H1 (cell line): ENCODE results near the gene F8. TPM values are rescaled to one million over a fixed set of nuclear protein-coding genes. Genes with fewer than 3 reads are reported as not detected.
A peak's percentile ranks its signal among the peaks of the same experiment; 100 is the strongest.

Experiments
- CTCF ChIA-PET: fragments of 300-600 bp; sonication (Branson Sonifier 250); formaldehyde crosslinking; loops from one replicate; lab custom pipeline; 2021; ENCODE audit not compliant: partially characterized antibody; lab: Charles Lee
- POLR2A ChIA-PET: fragments of 300-600 bp; sonication (Branson Sonifier 250); formaldehyde crosslinking; loops from one replicate; lab custom pipeline; 2021; ENCODE audit warnings: inconsistent platforms; ENCODE audit not compliant: partially characterized antibody; lab: Charles Lee
- DNase-seq, 2 experiments: peaks; one replicate each; pipeline versions ENCODE4 v3.0.0 to v3.0.0-alpha.2; 2010 to 2022; ENCODE audit warnings: low spot score in 2 of 2, low read depth in 1 of 2, mixed read lengths in 1 of 2
- FAIRE-seq: peaks from 2 replicates; lab custom pipeline; 2011; peaks lifted over from hg19 to GRCh38; lab: Jason Lieb, UNC
- H2AFZ ChIP-seq: 2 replicates; pipeline ENCODE4 v1.8.1; 2012; ENCODE audit warnings: low read length, inconsistent platforms
- H2AK5ac ChIP-seq: 2 replicates; pipeline ENCODE4 v1.6.1; 2013; ENCODE audit warnings: low read depth, low read length
- H2BK120ac ChIP-seq: replicated peaks from 2 replicates; pipeline ENCODE3; 2013; ENCODE audit warnings: low read depth, low read length, inconsistent platforms
- H2BK12ac ChIP-seq: 2 replicates; pipeline ENCODE4 v1.6.1; 2013; ENCODE audit warnings: low read depth, low read length
- H2BK15ac ChIP-seq: 2 replicates; pipeline ENCODE4 v1.6.1; 2013; ENCODE audit warnings: low read length
- H2BK20ac ChIP-seq: 2 replicates; pipeline ENCODE4 v1.6.1; 2013; ENCODE audit warnings: low read length
- H2BK5ac ChIP-seq: 2 replicates; pipeline ENCODE4 v1.6.1; 2013; ENCODE audit warnings: low read depth, low read length
- H3K14ac ChIP-seq: 2 replicates; pipeline ENCODE4 v1.6.1; 2013; ENCODE audit warnings: inconsistent platforms; ENCODE audit not compliant: insufficient read length
- H3K18ac ChIP-seq: 2 replicates; pipeline ENCODE4 v1.6.1; 2013; ENCODE audit warnings: low read length; ENCODE audit errors: extremely low read depth
- H3K23ac ChIP-seq: 2 replicates; pipeline ENCODE4 v1.6.1; 2013; ENCODE audit warnings: inconsistent platforms; ENCODE audit not compliant: insufficient read length
- H3K23me2 ChIP-seq: 2 replicates; pipeline ENCODE4 v1.6.1; 2013; ENCODE audit warnings: low read depth, low read length
- H3K27ac ChIP-seq: 2 replicates; pipeline ENCODE4 v1.6.1; 2011; ENCODE audit warnings: low read depth, low read length, inconsistent platforms
- H3K27me3 ChIP-seq, 4 experiments: replicated peaks in 1 of 4; 1 replicate in 1 of 4; 2 replicates in 3 of 4; pipeline versions ENCODE4 v1.6.1 to v1.8.1; 2011 to 2013; ENCODE audit warnings: low read length in 3 of 4, mild to moderate bottlenecking in 3 of 4, inconsistent platforms in 2 of 4, mixed read lengths in 2 of 4, moderate library complexity in 1 of 4; ENCODE audit not compliant: control insufficient read depth in 3 of 4, insufficient read depth in 3 of 4; ENCODE audit errors: extremely low read depth in 1 of 4
- H3K36me3 ChIP-seq, 4 experiments: 2 replicates each; pipeline versions ENCODE4 v1.6.1 to v1.8.1; 2011 to 2013; ENCODE audit warnings: mild to moderate bottlenecking in 4 of 4, low read length in 3 of 4, moderate library complexity in 2 of 4, control low read depth in 1 of 4, inconsistent platforms in 1 of 4; ENCODE audit not compliant: insufficient read depth in 4 of 4, control insufficient read depth in 2 of 4
- H3K4ac ChIP-seq: replicated peaks from 2 replicates; pipeline ENCODE3; 2013; ENCODE audit warnings: low read length, low read depth, mixed read lengths, inconsistent platforms; ENCODE audit not compliant: insufficient read length
- H3K4me1 ChIP-seq, 4 experiments: replicated peaks in 1 of 4; 1 replicate in 1 of 4; 2 replicates in 3 of 4; pipeline versions ENCODE4 v1.6.1 to v1.8.1; 2011 to 2013; ENCODE audit warnings: low read length in 3 of 4, inconsistent platforms in 2 of 4, mixed read lengths in 1 of 4; ENCODE audit not compliant: insufficient read depth in 4 of 4, control insufficient read depth in 3 of 4
- H3K4me2 ChIP-seq, 2 experiments: 2 replicates each; pipeline versions ENCODE4 v1.6.1 to v1.8.1; 2011 to 2013; ENCODE audit warnings: low read depth in 2 of 2, low read length in 2 of 2, control low read depth in 1 of 2, inconsistent platforms in 1 of 2, mild to moderate bottlenecking in 1 of 2; ENCODE audit not compliant: insufficient read depth in 1 of 2
- H3K4me3 ChIP-seq, 4 experiments: fragments of 200-600, 300-600 bp in 1 of 4; sonication (generic), shearing (Covaris generic), sonication (Bioruptor Twin) in 1 of 4; 2 replicates each; pipeline versions ENCODE4 v1.5.1 to v1.8.1; 2011 to 2016; ENCODE audit warnings: low read length in 4 of 4, low read depth in 3 of 4, control low read depth in 2 of 4, inconsistent platforms in 2 of 4, mild to moderate bottlenecking in 2 of 4, mixed read lengths in 1 of 4, moderate library complexity in 1 of 4; ENCODE audit not compliant: insufficient read depth in 2 of 4; ENCODE audit errors: extremely low read depth in 1 of 4
- H3K56ac ChIP-seq: replicated peaks from 2 replicates; pipeline ENCODE3; 2013; ENCODE audit warnings: low read depth, mild to moderate bottlenecking, mixed read lengths, low read length, inconsistent platforms; ENCODE audit not compliant: insufficient read length
- H3K79me1 ChIP-seq: 2 replicates; pipeline ENCODE4 v1.6.1; 2013; ENCODE audit warnings: low read depth, low read length, control low read depth
- H3K79me2 ChIP-seq, 2 experiments: 2 replicates each; pipeline versions ENCODE4 v1.6.1 to v1.8.1; 2012 to 2013; ENCODE audit warnings: low read length in 2 of 2, mild to moderate bottlenecking in 2 of 2, inconsistent platforms in 1 of 2; ENCODE audit not compliant: insufficient read depth in 2 of 2, control insufficient read depth in 1 of 2
- H3K9ac ChIP-seq, 4 experiments: replicated peaks in 1 of 4; 1 replicate in 1 of 4; 2 replicates in 3 of 4; pipeline versions ENCODE4 v1.6.1 to v1.8.1; 2011 to 2013; ENCODE audit warnings: low read depth in 3 of 4, low read length in 3 of 4, control low read depth in 2 of 4, mild to moderate bottlenecking in 2 of 4, moderate library complexity in 2 of 4, inconsistent platforms in 1 of 4; ENCODE audit errors: extremely low read depth in 1 of 4
- H3K9me3 ChIP-seq, 2 experiments: 2 replicates each; pipeline versions ENCODE4 v1.6.1 to v1.8.1; 2012 to 2013; ENCODE audit warnings: mild to moderate bottlenecking in 2 of 2, moderate library complexity in 2 of 2, control low read depth in 1 of 2, inconsistent platforms in 1 of 2, low read depth in 1 of 2, low read length in 1 of 2, mixed read lengths in 1 of 2; ENCODE audit not compliant: insufficient read depth in 2 of 2
- H4K20me1 ChIP-seq, 2 experiments: replicated peaks in 1 of 2; 2 replicates each; pipeline versions ENCODE3 to v1.8.1; 2011 to 2013; ENCODE audit warnings: inconsistent platforms in 2 of 2, low read length in 2 of 2, mild to moderate bottlenecking in 1 of 2; ENCODE audit not compliant: insufficient read depth in 2 of 2, control insufficient read depth in 1 of 2
- H4K5ac ChIP-seq: 2 replicates; pipeline ENCODE4 v1.6.1; 2013; ENCODE audit warnings: low read length, low read depth, mixed read lengths, inconsistent platforms; ENCODE audit not compliant: insufficient read length
- H4K8ac ChIP-seq: 2 replicates; pipeline ENCODE4 v1.8.0; 2013; ENCODE audit warnings: mild to moderate bottlenecking, moderate library complexity, low read length, inconsistent platforms; ENCODE audit not compliant: insufficient read depth; ENCODE audit errors: extremely low read depth
- H4K91ac ChIP-seq: replicated peaks from 2 replicates; pipeline ENCODE3; 2013; ENCODE audit warnings: low read length, mixed read lengths, inconsistent platforms; ENCODE audit not compliant: insufficient read length
- ASH2L ChIP-seq: fragments of 200-600, 300-600 bp; sonication (generic); IDR thresholded peaks from one replicate; pipeline ENCODE4 v1.7.1; 2017; ENCODE audit warnings: low read length
- ATF3 ChIP-seq: IDR thresholded peaks from 2 replicates; pipeline ENCODE4 v1.6.1; 2011; ENCODE audit warnings: low read depth, mild to moderate bottlenecking, low read length; ENCODE audit not compliant: insufficient read depth
- KDM1A ChIP-seq: fragments of 200-600, 300-600 bp; sonication (generic); IDR thresholded peaks from 2 replicates; pipeline ENCODE4 v1.7.1; 2016; ENCODE audit warnings: mild to moderate bottlenecking, low read length, borderline replicate concordance
- KDM5A ChIP-seq: fragments of 200-600 bp; IDR thresholded peaks from 2 replicates; pipeline ENCODE4 v1.7.1; 2012; ENCODE audit warnings: mild to moderate bottlenecking, low read length, inconsistent platforms, mixed read lengths
- MAX ChIP-seq: IDR thresholded peaks from 2 replicates; pipeline ENCODE4 v1.6.1; 2012; ENCODE audit warnings: inconsistent platforms
- POLR2A ChIP-seq, 2 experiments: IDR thresholded peaks; 1 replicate in 1 of 2; 2 replicates in 1 of 2; pipeline ENCODE4 v1.6.1; 2011; ENCODE audit warnings: low read depth in 2 of 2, low read length in 2 of 2, mild to moderate bottlenecking in 2 of 2; ENCODE audit errors: control extremely low read depth in 1 of 2
- SRF ChIP-seq: IDR thresholded peaks from 2 replicates; pipeline ENCODE4 v1.6.1; 2011; ENCODE audit warnings: mild to moderate bottlenecking, low read depth, low read length, moderate library complexity
- TAF7 ChIP-seq: optimal IDR thresholded peaks from 2 replicates; pipeline ENCODE3; 2011; ENCODE audit warnings: low read depth, mild to moderate bottlenecking, inconsistent platforms, low read length, moderate library complexity, borderline replicate concordance
- TBP ChIP-seq: IDR thresholded peaks from 2 replicates; pipeline ENCODE4 v1.6.1; 2011; ENCODE audit warnings: low read depth, low read length, improper control_type of control experiment
- TCF12 ChIP-seq: IDR thresholded peaks from 2 replicates; pipeline ENCODE4 v1.6.1; 2011; ENCODE audit warnings: low read depth, mild to moderate bottlenecking, low read length
- TEAD4 ChIP-seq: IDR thresholded peaks from 2 replicates; pipeline ENCODE4 v1.6.1; 2012; ENCODE audit warnings: low read depth, low read length, inconsistent platforms, mixed read lengths
- YY1 ChIP-seq: IDR thresholded peaks from 2 replicates; pipeline ENCODE4 v1.6.1; 2011; ENCODE audit warnings: low read depth, mild to moderate bottlenecking, low read length
- WGBS, 2 experiments: shearing (Covaris generic) in 1 of 2; methylation state at CpG; one replicate each; pipeline versions ENCODE4 v1.1.6 to v1.1.7; 2013 to 2015; ENCODE audit warnings: low lambda C conversion rate in 2 of 2, mixed read lengths in 2 of 2, inconsistent platforms in 1 of 2, low coverage in 1 of 2, missing lambda C conversion rate in 1 of 2; ENCODE audit not compliant: insufficient replicate concordance in 2 of 2, insufficient coverage in 1 of 2, insufficient read length in 1 of 2; ENCODE audit errors: extremely low coverage in 1 of 2, missing lambda C conversion rate in 1 of 2; 5-methylcytosine and 5-hydroxymethylcytosine counted together
- polyA plus RNA-seq, 7 experiments: library from polyadenylated mRNA; depleted of rRNA in 3 of 7; stranded (reverse) in 5 of 7; unstranded in 2 of 7; fragments of >200 nt in 5 of 7; fragments of 200-250 nt in 2 of 7; gene quantifications; 1 replicate in 5 of 7; 2 replicates in 1 of 7; 4 replicates in 1 of 7; pipeline versions ENCODE4 v1.2.1 to v1.2.3, GENCODE V29; 2011 to 2013; ENCODE audit warnings: missing spikeins in 2 of 7, mixed read lengths in 2 of 7
- total RNA-seq: library from RNA; stranded (reverse); fragmentation: NEBNext Ultra II Directional; extraction: Animal tissue kit (Norgen Biotek cat#: 25700); gene quantifications from 2 replicates; pipeline ENCODE4 v1.2.1, GENCODE V29; 2021

The F8 gene
- total and polyA plus RNA-seq, 2 of the 8 experiments (the other 6 are each of a cell fraction or from before 2014, with no cell fraction given), result 1.1 to 2.6 TPM

GRCh38 chrX:155070975-155071693, 48.6 kb upstream of the F8 start, which contains the start of the genes BRCC3, CMC4 and MTCP1:
Gene BRCC3, plus strand, starts transcription at chrX:155071508. Its CDS starts 20 bp downstream, at chrX:155071528.
Gene CMC4, minus strand, starts transcription at chrX:155071136. Its CDS starts 7,113 bp downstream, at chrX:155064023.
Gene MTCP1, minus strand, starts transcription at chrX:155071136. Its CDS starts 5,126 bp downstream, at chrX:155066010.
- peak within 1 kb of the TSS; percentile 79; the same call in 1 of the 2 replicates for H4K8ac ChIP-seq
- no peak within 1 kb of the TSS for H4K91ac ChIP-seq
- peak within 1 kb of the TSS; percentile 67 to 95 (median 78) for H3K4me3 ChIP-seq
- DNase-seq (peak; percentile 36 to 69), FAIRE-seq (no peak)
- peak within 1 kb of the TSS; percentile 100 for H2AFZ ChIP-seq
- H3K14ac ChIP-seq, result no peak within 1 kb of the TSS
- H3K56ac ChIP-seq, result no peak within 1 kb of the TSS
- H3K27ac ChIP-seq, result peak within 1 kb of the TSS; percentile 77
- H4K20me1 ChIP-seq, result no peaks in the 10 kb centered on the region
- H2BK5ac ChIP-seq, result peak within 1 kb of the TSS; percentile 60; the same call in 1 of the 2 replicates
- no peaks in the 10 kb centered on the region for H3K4me1 ChIP-seq
- peaks cover 0 to 20% of the 10 kb centered on the region in 2 experiments; a peak in 2 of 4 replicates for H3K79me2 ChIP-seq
- peak within 1 kb of the TSS; percentile 96 for H3K18ac ChIP-seq
- H2BK120ac ChIP-seq, result no peak within 1 kb of the TSS
- ChIA-PET CTCF (interaction anchor here (1.1 kb wide), 1 partner anchor 13 kb away, joined by 4 read pairs; no protein-coding TSS in a partner anchor), POLR2A (interaction anchor here (0.8 to 1.0 kb wide), 2 partner anchors 10 to 146 kb away, joined by 3 read pairs; partner anchors contain the start of gene VBP1)
- H2BK15ac ChIP-seq, result no peak within 1 kb of the TSS
- H3K23ac ChIP-seq, result no peak within 1 kb of the TSS
- H3K23me2 ChIP-seq, result 0 out of 2 replicates have a peak, but pooled peaks cover 2% of the 10 kb centered on the region
- H2BK20ac ChIP-seq, result no peak within 1 kb of the TSS
- no peak within 1 kb of the TSS for H2BK12ac ChIP-seq
- H3K4ac ChIP-seq, result no peak within 1 kb of the TSS
- no peak within 1 kb of the TSS for H2AK5ac ChIP-seq
- peak within 1 kb of the TSS; percentile 87 for H4K5ac ChIP-seq
- H3K27me3 ChIP-seq, result no peaks in the 10 kb centered on the region
- H3K36me3 ChIP-seq, result peaks cover 0 to 11% (median 1%) of the 10 kb centered on the region in 4 experiments; a peak in 5 of 8 replicates
- peak within 1 kb of the TSS; percentile 56 to 89 (median 77) for H3K9ac ChIP-seq
- no peaks in the 10 kb centered on the region for H3K9me3 ChIP-seq
- peak within 1 kb of the TSS; percentile 84 to 91 for H3K4me2 ChIP-seq
- H3K79me1 ChIP-seq, result no peaks in the 10 kb centered on the region
- 6% methylated on average over 7 of the region's 81 CpGs; no CpG with 5 or more reads in 1 of the 2 experiments for WGBS, 2 experiments
- TF ChIP-seq TBP (0 out of 2 replicates have a peak, but pooled peaks have one; percentile 11), YY1 (peak; percentile 91), ATF3 (no peak), ASH2L (no peak), TCF12 (no peak), POLR2A (IDR thresholded peaks at IDR 0.05; ENCODE audit: control extremely low read depth in 1 of 2, low read depth in 2 of 2, low read length in 2 of 2) (peak; percentile 9 to 80), MAX (peak; percentile 26; the same call in 1 of the 2 replicates), KDM1A (no peak), TEAD4 (no peak), SRF (no peak), KDM5A (peak; percentile 61), TAF7 (peak; percentile 59)
